Measurements from ENCODE around the gene MUSK.

DNA sequence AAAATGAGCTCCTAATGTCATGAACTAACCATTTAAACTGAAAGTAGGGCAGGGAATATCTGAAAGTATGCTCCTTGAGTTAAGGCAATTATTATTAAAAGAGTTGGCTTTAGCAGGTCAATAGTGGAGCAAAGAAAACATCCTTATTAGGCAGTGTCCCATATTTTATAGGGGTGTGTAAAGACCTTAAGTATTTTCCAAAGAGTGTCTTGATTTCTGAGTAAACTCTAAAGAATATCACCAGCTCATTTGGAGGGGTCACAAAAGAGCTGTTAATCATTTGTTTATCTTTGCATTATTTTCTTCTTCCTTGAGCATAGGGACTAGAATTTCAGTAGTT lies 109.3 kb downstream of the MUSK start:
- TF ChIP-seq, protein P1, sequence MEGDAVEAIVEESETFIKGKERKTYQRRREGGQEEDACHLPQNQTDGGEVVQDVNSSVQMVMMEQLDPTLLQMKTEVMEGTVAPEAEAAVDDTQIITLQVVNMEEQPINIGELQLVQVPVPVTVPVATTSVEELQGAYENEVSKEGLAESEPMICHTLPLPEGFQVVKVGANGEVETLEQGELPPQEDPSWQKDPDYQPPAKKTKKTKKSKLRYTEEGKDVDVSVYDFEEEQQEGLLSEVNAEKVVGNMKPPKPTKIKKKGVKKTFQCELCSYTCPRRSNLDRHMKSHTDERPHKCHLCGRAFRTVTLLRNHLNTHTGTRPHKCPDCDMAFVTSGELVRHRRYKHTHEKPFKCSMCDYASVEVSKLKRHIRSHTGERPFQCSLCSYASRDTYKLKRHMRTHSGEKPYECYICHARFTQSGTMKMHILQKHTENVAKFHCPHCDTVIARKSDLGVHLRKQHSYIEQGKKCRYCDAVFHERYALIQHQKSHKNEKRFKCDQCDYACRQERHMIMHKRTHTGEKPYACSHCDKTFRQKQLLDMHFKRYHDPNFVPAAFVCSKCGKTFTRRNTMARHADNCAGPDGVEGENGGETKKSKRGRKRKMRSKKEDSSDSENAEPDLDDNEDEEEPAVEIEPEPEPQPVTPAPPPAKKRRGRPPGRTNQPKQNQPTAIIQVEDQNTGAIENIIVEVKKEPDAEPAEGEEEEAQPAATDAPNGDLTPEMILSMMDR (IDR thresholded peaks at IDR 0.05; ENCODE audit: insufficient read depth, low read length, poor library complexity, severe bottlenecking): no peak
- no peak for TF ChIP-seq EZH2phosphoT487 (conservative IDR thresholded peaks at IDR 0.05; ENCODE audit: low read length)

All from SU-DHL-6 (cell line).